SK-N-MC (cell line): ENCODE results near the gene COPZ2.

ENCODE experiments used
- DNase-seq: peaks from one replicate; pipeline ENCODE4 v3.0.0-alpha.2; 2011; ENCODE audit warnings: low read depth, low spot score
- H3K27ac ChIP-seq: fragments of 200-600 bp; sonication (generic); 2 replicates; pipeline ENCODE4 v1.5.1; 2016; ENCODE audit warnings: mixed run types
- H3K36me3 ChIP-seq: fragments of 200-600 bp; sonication (generic); 2 replicates; pipeline ENCODE4 v1.6.1; 2017; ENCODE audit warnings: antibody characterized with exemption, low read length, mixed read lengths; ENCODE audit not compliant: insufficient read depth
- H3K4me3 ChIP-seq: fragments of 200-600 bp; sonication (generic); 2 replicates; pipeline ENCODE4 v1.5.1; 2016
- H3K9ac ChIP-seq: fragments of 200-600 bp; sonication (generic); 2 replicates; pipeline ENCODE4 v1.8.0; 2017; ENCODE audit warnings: mixed run types, mixed read lengths; ENCODE audit not compliant: insufficient read length
- H3K9me3 ChIP-seq: fragments of 200-600 bp; sonication (generic); 2 replicates; pipeline ENCODE4 v1.6.1; 2017; ENCODE audit warnings: low read depth, mild to moderate bottlenecking, antibody characterized with exemption, low read length, moderate library complexity, mixed read lengths
- EZH2 ChIP-seq: fragments of 200-600 bp; sonication (generic); IDR thresholded peaks from one replicate; pipeline ENCODE4 v1.6.1; 2017; ENCODE audit warnings: antibody characterized with exemption
- FOXP2 ChIP-seq: optimal IDR thresholded peaks from 2 replicates; pipeline ENCODE3; 2011; ENCODE audit warnings: mild to moderate bottlenecking, moderate library complexity; ENCODE audit not compliant: insufficient read depth; ENCODE audit errors: extremely low read length, control extremely low read depth
- POLR2AphosphoS5 ChIP-seq: IDR thresholded peaks from 2 replicates; pipeline ENCODE4 v1.6.1; 2012; ENCODE audit warnings: mild to moderate bottlenecking, low read depth, low read length, borderline replicate concordance

The COPZ2 gene

DNA sequence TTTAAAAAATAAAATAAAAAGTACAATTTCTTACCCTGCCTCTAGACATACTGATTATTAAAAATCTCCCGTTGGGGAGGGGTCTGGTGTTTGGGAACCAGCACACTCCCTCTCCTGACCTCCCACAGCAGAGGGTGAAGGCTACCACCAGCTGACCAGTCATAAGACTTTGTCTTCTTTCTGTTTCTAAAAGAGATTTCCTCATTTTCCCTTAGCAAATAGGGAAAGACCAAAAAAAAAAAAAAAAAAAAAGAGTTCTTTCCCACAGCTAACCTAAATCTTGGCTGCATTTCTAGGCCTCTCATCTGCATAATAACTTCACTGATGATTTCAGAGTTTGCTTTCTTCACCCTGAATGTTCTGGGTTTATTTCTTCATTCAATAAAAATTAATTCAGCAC lies 36.4 kb downstream of the COPZ2 start:
- Histone ChIP-seq H3K27ac (peak overlapping the region; percentile 98), H3K9me3 (no peaks in the 10 kb centered on the region), H3K4me3 (no peak overlapping the region), H3K36me3 (no peaks in the 10 kb centered on the region), H3K9ac (peak overlapping the region; percentile 11)
- DNase-seq = no peak
- TF ChIP-seq FOXP2 = no peak
- TF ChIP-seq POLR2AphosphoS5 = no peak
- no peak for TF ChIP-seq EZH2

DNA sequence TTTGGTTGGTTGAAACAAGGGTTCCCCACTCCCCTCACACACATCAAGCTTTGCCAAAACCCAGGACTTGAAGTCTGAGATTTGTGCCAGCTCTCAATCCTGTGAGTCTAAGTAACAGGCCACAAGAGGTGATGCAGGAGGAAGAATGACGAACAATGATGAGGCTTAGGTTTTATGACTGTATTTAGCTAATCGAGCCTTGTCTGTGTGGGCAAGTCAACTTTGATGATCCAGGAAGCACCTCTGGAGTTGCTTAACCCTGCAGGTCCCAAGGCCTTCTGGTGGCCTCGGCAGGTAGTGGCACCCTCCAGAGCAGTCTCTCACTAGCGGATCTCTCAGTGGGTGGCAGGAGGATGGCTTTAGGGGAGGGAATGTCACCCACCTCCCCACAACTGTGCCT lies 38.0 kb downstream of the COPZ2 start:
- no peak for DNase-seq
- H3K9me3 ChIP-seq = no peaks in the 10 kb centered on the region

DNA sequence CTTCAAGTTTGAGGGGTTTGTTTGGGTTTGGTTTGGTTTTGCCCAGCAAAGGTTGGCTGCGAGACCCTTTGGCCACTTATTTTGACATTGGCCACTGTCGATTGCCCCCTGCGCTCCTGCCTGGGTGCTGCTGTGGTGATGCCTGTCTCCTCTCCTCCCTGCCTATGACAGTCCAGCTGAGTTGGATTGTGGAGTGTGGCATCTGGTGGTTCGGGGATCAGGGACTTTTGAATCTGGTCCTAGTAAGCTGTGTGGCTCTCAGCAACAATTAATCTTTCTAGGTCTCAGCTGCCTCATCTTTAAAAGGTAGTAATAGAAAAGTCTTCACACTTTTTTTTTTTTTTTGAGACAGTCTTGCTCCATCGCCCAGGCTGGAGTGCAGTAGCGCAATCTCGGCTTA lies 39.6 kb downstream of the COPZ2 start:
- H3K27ac ChIP-seq = no peak overlapping the region
- no peak for TF ChIP-seq EZH2
- no peak for TF ChIP-seq POLR2AphosphoS5
- TF ChIP-seq FOXP2 = no peak
- DNase-seq = no peak
- H3K4me3 ChIP-seq = no peak overlapping the region
- no peak overlapping the region for H3K9ac ChIP-seq
- no peaks in the 10 kb centered on the region for H3K36me3 ChIP-seq
- H3K9me3 ChIP-seq = no peaks in the 10 kb centered on the region

More for the DNA sequence above, 38.0 kb downstream of the COPZ2 start:
- H3K9ac ChIP-seq = no peak overlapping the region
- H3K27ac ChIP-seq = no peak overlapping the region
- TF ChIP-seq EZH2 = no peak
- TF ChIP-seq POLR2AphosphoS5 = no peak
- no peak for TF ChIP-seq FOXP2
- no peaks in the 10 kb centered on the region for H3K36me3 ChIP-seq
- H3K4me3 ChIP-seq = no peak overlapping the region

DNA sequence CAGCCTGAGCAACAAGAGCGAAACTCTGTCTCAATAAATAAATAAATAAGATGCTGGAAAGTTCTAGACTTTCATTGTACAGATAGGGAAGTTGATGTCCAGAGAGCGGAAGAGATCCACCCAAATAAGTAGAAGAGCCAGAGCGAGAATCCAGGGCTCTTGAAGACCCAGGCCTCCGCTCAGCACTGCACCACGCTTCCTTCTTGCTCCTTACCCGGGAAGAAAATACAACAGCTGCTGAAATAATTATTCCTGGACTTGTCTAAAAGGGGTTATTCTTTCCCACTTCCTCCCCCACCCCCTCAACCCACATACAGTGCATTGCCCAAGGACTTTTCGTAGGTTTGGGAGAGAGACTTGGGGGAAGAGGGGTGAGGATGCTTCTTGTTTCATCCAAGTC lies 40.0 kb downstream of the COPZ2 start:
- Histone ChIP-seq H3K27ac (no peak overlapping the region), H3K9me3 (no peaks in the 10 kb centered on the region), H3K4me3 (no peak overlapping the region), H3K36me3 (no peaks in the 10 kb centered on the region), H3K9ac (no peak overlapping the region)
- no peak for TF ChIP-seq POLR2AphosphoS5
- no peak for TF ChIP-seq FOXP2
- TF ChIP-seq EZH2 = no peak
- no peak for DNase-seq

DNA sequence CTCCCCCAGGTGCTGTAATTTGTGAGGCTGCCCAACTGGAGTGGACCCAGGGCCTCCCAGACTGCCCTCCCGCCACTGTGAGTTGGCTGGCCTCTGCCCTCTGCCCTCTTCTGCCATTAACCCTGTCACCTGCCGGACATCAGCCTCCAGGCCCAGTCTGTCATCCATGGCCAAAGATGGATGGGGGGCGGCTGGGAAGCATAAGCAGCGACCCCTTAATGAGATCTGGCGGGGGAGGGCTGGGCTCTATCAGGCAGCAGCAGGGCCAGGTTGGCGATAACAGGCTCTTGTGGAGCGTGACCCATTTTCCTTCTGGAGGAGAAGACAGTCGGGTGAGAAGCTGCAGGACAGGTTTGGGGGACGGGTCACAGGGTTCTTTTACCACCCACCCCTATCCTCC lies 41.4 kb downstream of the COPZ2 start:
- Histone ChIP-seq H3K9ac (no peak overlapping the region), H3K4me3 (no peak overlapping the region), H3K27ac (no peak overlapping the region), H3K36me3 (no peaks in the 10 kb centered on the region), H3K9me3 (no peaks in the 10 kb centered on the region)
- TF ChIP-seq POLR2AphosphoS5 = no peak
- TF ChIP-seq FOXP2 = no peak
- no peak for TF ChIP-seq EZH2
- no peak for DNase-seq

DNA sequence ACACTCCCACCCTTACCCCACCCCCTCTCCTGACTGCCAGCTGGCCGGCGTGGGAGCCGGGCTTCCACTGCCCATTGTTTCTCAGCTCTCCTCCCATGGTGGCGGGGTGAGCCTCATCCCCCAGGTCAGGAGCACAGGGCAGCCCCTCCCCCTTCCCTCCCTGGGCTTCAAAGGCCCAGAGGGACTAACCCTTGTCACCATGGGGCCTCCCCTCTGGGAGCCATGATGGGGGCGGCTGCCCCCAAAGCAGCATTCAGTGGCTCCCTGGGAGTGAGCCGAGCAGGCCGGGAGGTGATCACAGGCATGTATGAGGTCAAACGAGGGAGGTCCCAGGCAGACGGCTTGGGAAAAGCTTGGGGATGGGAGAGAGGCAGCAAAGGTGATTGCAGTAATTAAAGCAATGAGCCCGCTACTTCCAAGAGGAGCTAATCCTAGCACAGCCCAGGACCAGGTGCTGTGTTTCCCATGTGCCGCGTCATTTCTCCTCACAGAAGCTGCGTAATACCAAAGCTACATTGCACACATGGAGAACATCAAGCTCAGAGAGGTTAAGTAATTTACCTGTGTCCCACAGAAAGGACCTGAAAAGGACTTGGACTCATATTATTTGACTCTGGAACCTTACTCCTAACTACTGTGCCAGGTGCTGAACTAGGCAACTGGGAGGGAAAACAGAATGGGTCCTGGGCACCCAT lies 42.2 kb downstream of the COPZ2 start:
- DNase-seq = no peak
- H3K9ac ChIP-seq = no peak overlapping the region
- no peaks in the 10 kb centered on the region for H3K9me3 ChIP-seq
- H3K36me3 ChIP-seq = no peaks in the 10 kb centered on the region
- no peak overlapping the region for H3K27ac ChIP-seq
- TF ChIP-seq EZH2 (no peak), POLR2AphosphoS5 (no peak), FOXP2 (no peak)
- H3K4me3 ChIP-seq = no peak overlapping the region

DNA sequence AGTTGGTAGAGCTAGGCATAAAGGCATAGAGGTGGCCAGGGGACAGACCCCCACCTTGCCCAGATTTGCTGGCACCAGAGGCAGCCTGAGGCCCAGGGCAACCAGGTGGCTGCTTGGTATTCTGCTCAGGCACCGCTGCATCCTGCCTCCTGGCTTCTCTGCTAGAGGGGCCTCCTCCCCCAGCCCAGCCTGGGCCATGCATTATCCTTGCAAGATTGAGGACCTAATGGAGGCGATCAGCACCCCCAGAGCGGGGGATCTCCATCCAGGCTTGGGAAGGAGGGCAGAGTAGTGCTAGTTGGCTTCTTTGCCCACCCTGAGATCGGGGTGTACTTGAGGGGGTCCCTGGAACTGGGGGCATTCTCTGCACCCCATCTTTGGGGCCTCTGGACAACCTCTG lies 42.9 kb downstream of the COPZ2 start:
- Histone ChIP-seq H3K4me3 (no peak overlapping the region), H3K9me3 (no peaks in the 10 kb centered on the region), H3K9ac (no peak overlapping the region), H3K36me3 (no peaks in the 10 kb centered on the region), H3K27ac (no peak overlapping the region)
- TF ChIP-seq POLR2AphosphoS5 (no peak), EZH2 (no peak), FOXP2 (no peak)
- no peak for DNase-seq

DNA sequence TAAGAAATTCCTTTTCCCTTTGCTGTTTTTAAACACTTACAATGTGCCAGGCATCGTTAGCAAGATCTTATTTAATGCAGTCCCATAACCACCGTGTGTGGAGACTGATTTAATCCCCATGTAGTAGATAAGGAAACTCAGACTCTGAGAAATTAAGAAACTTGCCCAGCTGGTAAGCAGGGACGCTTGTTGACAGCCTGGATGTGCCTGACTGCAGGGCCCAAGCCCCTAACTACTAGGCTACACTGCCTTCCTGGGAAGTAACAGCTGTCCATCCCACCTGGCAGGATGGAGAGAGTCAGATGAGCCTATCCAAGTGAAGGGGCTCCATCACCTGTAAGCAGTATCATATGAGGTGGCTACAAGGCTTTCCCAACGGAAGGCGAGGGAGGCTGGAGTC lies 43.6 kb downstream of the COPZ2 start:
- TF ChIP-seq FOXP2 = no peak
- TF ChIP-seq EZH2 = no peak
- no peak for TF ChIP-seq POLR2AphosphoS5
- Histone ChIP-seq H3K36me3 (no peaks in the 10 kb centered on the region), H3K9ac (no peak overlapping the region), H3K27ac (no peak overlapping the region), H3K4me3 (no peak overlapping the region), H3K9me3 (no peaks in the 10 kb centered on the region)
- no peak for DNase-seq
